AG10803 (cell line): ENCODE measurements around the gene YARS2.
"Not testable (repeated sequence)": the region's sequence is repeated elsewhere in the genome, so short reads cannot be mapped to it uniquely, and the experiment has no call there.

Experiments used
- DNase-seq: peaks from one replicate; pipeline ENCODE4 v3.0.0; 2010; ENCODE audit warnings: low read depth
- H3K4me3 ChIP-seq: 2 replicates; pipeline ENCODE4 v1.5.1; 2011; ENCODE audit warnings: mild to moderate bottlenecking, low read length, control low read depth
- TF ChIP-seq, protein P1 (sequence below): conservative IDR thresholded peaks from 2 replicates; pipeline ENCODE4 v1.5.1; 2011; ENCODE audit warnings: mild to moderate bottlenecking, low read length, control low read depth, inconsistent platforms

Gene YARS2

GRCh38 chr12:32734952-32735351, 20.7 kb downstream of the YARS2 start:
- H3K4me3 ChIP-seq, result no peak overlapping the region
- TF ChIP-seq, protein P1, sequence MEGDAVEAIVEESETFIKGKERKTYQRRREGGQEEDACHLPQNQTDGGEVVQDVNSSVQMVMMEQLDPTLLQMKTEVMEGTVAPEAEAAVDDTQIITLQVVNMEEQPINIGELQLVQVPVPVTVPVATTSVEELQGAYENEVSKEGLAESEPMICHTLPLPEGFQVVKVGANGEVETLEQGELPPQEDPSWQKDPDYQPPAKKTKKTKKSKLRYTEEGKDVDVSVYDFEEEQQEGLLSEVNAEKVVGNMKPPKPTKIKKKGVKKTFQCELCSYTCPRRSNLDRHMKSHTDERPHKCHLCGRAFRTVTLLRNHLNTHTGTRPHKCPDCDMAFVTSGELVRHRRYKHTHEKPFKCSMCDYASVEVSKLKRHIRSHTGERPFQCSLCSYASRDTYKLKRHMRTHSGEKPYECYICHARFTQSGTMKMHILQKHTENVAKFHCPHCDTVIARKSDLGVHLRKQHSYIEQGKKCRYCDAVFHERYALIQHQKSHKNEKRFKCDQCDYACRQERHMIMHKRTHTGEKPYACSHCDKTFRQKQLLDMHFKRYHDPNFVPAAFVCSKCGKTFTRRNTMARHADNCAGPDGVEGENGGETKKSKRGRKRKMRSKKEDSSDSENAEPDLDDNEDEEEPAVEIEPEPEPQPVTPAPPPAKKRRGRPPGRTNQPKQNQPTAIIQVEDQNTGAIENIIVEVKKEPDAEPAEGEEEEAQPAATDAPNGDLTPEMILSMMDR, result no peak
- DNase-seq, result no peak

DNA sequence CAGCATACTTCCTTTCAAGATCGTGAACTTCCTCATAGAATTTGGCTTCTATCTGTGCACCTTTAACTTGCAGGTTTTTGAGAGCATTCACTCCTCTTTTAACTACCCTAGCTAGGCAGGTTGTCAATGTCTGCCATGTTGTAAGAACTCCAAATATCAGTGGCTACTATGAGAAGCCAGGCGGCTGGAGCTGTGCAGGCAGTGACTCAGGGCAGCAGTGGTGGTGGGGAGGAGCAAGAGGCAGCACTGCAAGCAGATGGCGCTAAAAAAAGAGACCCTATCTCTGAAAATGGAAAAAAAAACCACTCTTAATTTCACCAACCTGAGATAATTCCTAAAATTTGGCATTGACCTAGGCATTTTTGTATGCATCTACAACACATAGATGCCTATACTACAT, 28.5 kb downstream of the YARS2 start:
- H3K4me3 ChIP-seq, result no peak overlapping the region
- TF ChIP-seq, protein P1, result no peak
- DNase-seq, result no peak

DNA sequence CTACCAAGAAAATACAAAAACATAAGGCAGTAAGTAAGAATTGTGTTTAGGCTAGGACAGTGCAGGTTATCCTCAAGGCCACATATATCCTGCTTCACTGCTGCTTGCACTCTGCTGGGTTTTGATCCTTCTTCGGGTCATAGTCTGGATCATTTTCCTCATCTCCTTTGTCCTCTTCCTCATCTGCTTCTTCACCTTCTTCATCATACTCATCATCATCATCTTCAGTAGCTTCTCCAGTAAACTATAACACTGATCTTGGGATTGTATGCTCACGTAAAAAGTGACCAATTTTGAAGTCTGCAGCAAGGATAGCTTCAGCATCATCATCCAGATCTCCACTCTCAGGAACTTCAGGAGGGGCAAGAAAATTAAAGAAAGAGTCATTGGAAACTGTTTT, 29.4 kb downstream of the YARS2 start:
- TF ChIP-seq, protein P1, result no peak

DNA sequence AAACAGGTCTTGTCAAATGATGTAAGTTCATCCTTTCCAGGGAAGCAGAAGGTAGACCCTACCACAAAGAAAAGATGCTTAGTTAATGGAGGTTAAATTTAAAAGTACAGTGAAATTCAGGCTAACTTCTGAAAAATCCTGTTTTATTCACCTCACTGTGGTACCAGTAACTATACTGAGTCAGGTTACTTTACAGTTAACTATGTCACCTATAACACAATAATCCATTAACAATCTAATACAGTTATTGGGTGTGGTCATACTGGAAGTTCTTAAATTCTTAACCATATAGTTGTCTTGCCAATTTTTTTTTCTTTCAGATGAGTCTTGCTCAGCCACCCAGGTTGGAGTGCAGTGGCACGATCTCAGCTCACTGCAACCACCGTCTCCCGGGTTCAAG, 30.4 kb downstream of the YARS2 start:
- DNase-seq, H3K4me3 ChIP-seq: not testable (repeated sequence)

More for the DNA sequence above, 29.4 kb downstream of the YARS2 start:
- no peak overlapping the region for H3K4me3 ChIP-seq
- no peak for DNase-seq

GRCh38 chr12:32718926-32719325, 36.8 kb downstream of the YARS2 start:
- no peak for DNase-seq
- TF ChIP-seq, protein P1, result no peak
- H3K4me3 ChIP-seq, result no peak overlapping the region

DNA sequence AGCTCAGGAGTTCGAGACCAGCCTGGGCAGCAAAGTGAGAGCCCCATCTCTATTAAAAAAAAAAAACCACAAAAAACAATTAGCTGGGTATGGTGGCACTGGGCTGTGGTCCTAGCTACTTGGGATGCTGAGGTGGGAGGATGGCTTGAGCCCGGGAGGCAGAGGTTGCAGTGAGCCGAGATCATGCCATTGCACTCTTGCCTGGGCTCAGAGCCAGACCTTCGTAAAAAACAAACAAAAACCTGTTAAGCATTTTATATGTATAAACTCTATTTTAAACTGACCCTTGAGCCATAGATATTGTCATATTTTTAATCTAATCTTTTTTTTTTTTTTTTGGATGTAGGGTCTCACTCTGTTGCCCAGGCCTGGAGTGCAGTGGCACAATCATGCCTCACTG, 40.9 kb downstream of the YARS2 start:
- no peak overlapping the region for H3K4me3 ChIP-seq
- TF ChIP-seq, protein P1, result no peak
- DNase-seq, result no peak

DNA sequence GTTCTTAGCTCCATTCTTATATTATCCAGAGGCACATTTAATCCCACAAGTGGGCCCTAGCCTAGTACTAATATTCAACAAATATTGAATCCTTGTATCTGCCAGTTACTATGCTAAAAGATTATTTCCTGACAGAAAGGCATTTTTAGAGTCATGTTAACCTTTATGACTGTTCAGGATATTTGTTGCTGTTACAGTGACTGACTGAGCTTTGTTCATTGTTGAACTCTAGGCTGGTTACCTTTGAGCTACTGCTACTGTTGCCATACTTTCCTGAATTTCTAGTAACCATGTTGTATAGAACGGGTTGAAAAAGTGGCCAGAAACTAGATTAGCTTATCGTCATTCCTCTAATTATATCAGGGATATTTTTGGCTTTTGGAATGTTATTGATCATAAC, 46.8 kb downstream of the YARS2 start:
- DNase-seq, result no peak
- TF ChIP-seq, protein P1, result no peak
- H3K4me3 ChIP-seq, result no peak overlapping the region
